COR-L47 (cell line): Measurements from ENCODE around the gene KRT34.
A peak's percentile ranks its signal among the peaks of the same experiment; 100 is the strongest.
"Not testable (repeated sequence)": the region's sequence is repeated elsewhere in the genome, so short reads cannot be mapped to it uniquely, and the experiment has no call there.

Experiments
- DNase-seq: peaks from one replicate; lab custom pipeline; 2025; lab: John Stamatoyannopoulos, UW

The KRT34 gene

GRCh38 chr17:41381943-41382342, at the start of gene KRT34:
KRT34 (minus strand) TSS chr17:41382306; CDS start chr17:41382246, 60 bp downstream.
- DNase-seq: not testable (repeated sequence)

GRCh38 chr17:41430376-41430775, 48.3 kb upstream of the KRT34 start:
- not testable (repeated sequence) for DNase-seq

- DNase-seq: no peak
Observed at GRCh38 chr17:41429667-41430066, 47.6 kb upstream of the KRT34 start.

- no peak for DNase-seq
Observed at GRCh38 chr17:41428591-41429291, 46.6 kb upstream of the KRT34 start.

GRCh38 chr17:41424111-41424635, 42.1 kb upstream of the KRT34 start, which contains the start of gene KRT37:
KRT37 (minus strand) TSS chr17:41424585; CDS start chr17:41424523, 62 bp downstream.
- DNase-seq: no peak

- DNase-seq: not testable (repeated sequence)
Observed at GRCh38 chr17:41422586-41422985, 40.5 kb upstream of the KRT34 start.

- no peak for DNase-seq
Observed at GRCh38 chr17:41421617-41422016, 39.5 kb upstream of the KRT34 start.

- no peak for DNase-seq
Observed at GRCh38 chr17:41421116-41421515, 39.0 kb upstream of the KRT34 start.

GRCh38 chr17:41420134-41420533, 38.0 kb upstream of the KRT34 start:
- no peak for DNase-seq

GRCh38 chr17:41419716-41420115, 37.6 kb upstream of the KRT34 start:
- no peak for DNase-seq

- DNase-seq: no peak
Observed at GRCh38 chr17:41418116-41418860, 36.2 kb upstream of the KRT34 start.

GRCh38 chr17:41417576-41418015, 35.5 kb upstream of the KRT34 start:
- no peak for DNase-seq

GRCh38 chr17:41417127-41417526, 35.0 kb upstream of the KRT34 start:
- DNase-seq: no peak

GRCh38 chr17:41416479-41416878, 34.4 kb upstream of the KRT34 start:
- no peak for DNase-seq

- DNase-seq: no peak
Observed at GRCh38 chr17:41415833-41416335, 33.8 kb upstream of the KRT34 start.

- no peak for DNase-seq
Observed at GRCh38 chr17:41415411-41415810, 33.3 kb upstream of the KRT34 start.

- no peak for DNase-seq
Observed at GRCh38 chr17:41413982-41414381, 31.9 kb upstream of the KRT34 start.

GRCh38 chr17:41413353-41413957, 31.3 kb upstream of the KRT34 start:
- no peak for DNase-seq

GRCh38 chr17:41411072-41411840, 29.1 kb upstream of the KRT34 start:
- no peak for DNase-seq

GRCh38 chr17:41407226-41407625, 25.1 kb upstream of the KRT34 start:
- no peak for DNase-seq

GRCh38 chr17:41406205-41406604, 24.1 kb upstream of the KRT34 start:
- peak; percentile 4 for DNase-seq
